ENCODE measurements around the gene UBE4B. TPM values are rescaled to one million over a fixed set of nuclear protein-coding genes. Genes with fewer than 3 reads are reported as not detected.
"Not testable (repeated sequence)": the region's sequence is repeated elsewhere in the genome, so short reads cannot be mapped to it uniquely, and the experiment has no call there.

The UBE4B gene
- polyA plus RNA-seq, 4 donors: 8.6 to 47.3 (median 19.8) TPM

DNA sequence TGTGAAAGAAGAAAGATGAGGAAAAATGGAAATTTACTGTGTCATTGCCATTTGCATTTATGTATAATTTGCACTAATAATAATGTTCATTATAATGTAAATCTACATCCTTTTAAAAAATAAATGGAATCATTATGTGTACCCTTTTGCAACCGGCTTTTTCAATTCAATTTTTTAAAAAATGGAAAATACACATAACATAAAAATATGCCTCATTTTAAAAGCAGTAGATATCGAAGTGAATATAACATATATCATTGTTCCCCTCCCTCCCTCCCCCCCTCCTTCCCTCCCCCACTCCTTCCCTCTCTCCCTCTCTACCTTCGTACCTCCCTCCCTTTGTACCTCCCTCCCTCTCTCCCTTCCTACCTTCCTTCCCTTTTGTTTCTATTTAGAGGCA, 33.0 kb downstream of the UBE4B start:
- whole genome bisulfite sequencing, 3 donors: 79 to 83% (median 82%) methylated on average over 3 of the region's 3 CpGs

DNA sequence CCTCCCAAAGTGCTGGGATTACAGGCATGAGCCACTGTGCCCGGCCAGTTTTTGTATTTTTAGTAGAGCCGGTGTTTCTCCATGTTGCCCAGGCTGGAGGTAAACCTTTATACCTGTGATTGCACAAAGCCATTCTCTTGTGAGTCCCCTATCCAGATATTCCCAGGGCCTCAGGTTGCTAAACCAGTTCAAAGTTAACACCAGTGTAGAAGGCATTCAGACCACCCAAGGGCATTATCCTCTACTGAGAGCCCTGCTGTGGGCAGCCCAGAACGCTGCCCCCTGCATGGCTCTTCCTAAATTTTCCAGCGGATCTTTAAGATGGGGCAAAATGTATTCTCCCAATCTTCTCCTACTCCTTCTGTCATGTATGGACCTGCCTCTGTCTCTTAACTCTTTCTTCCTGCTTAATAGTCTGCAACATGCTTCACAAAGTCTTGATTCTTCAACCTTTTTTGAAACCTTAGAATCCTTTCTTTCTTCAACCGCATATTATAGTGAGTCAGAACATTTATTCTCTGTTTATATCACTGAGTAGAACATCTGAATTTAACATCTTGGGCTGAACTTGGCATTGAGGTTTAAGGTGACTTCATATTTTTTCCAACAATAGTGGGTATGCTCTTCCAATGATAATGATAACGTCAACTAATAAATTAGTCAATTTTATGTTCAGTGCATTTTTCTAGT, 36.0 kb downstream of the UBE4B start:
- Histone ChIP-seq H3K4me1 (ENCODE audit: control insufficient read depth in 3 of 3, insufficient read depth in 2 of 3, low read depth in 1 of 3, low read length in 2 of 3) (peaks cover 0 to 3% (median 3%) of the 10 kb centered on the region in 3 donors), H3K27ac (ENCODE audit: low read depth in 1 of 3, low read length in 2 of 3) (no peak overlapping the region), H3K27me3 (ENCODE audit: control insufficient read depth in 3 of 3, insufficient read depth in 3 of 3, low read length in 3 of 3) (no peaks in the 10 kb centered on the region), H3K9me3 (ENCODE audit: control insufficient read depth in 2 of 2, insufficient read depth in 1 of 2, low read depth in 1 of 2, low read length in 1 of 2) (no peaks in the 10 kb centered on the region), H3K36me3 (ENCODE audit: control insufficient read depth in 3 of 3, insufficient read depth in 2 of 3, low read depth in 1 of 3, low read length in 3 of 3) (peaks cover 0 to 16% (median 4%) of the 10 kb centered on the region in 3 donors), H3K4me3 (ENCODE audit: low read depth in 1 of 3, low read length in 3 of 3) (no peak overlapping the region)
- FAIRE-seq (no peak), DNase-seq (no peak)
- WGBS, 3 donors: 91 to 97% (median 93%) methylated on average over 6 of the region's 6 CpGs

More for the DNA sequence above, 33.0 kb downstream of the UBE4B start:
- H3K9me3 ChIP-seq (ENCODE audit: control insufficient read depth in 2 of 2, insufficient read depth in 1 of 2, low read depth in 1 of 2, low read length in 1 of 2): no peaks in the 10 kb centered on the region
- FAIRE-seq: no peak
- H3K4me3 ChIP-seq (ENCODE audit: low read depth in 1 of 3, low read length in 3 of 3): no peak overlapping the region
- peaks cover 0 to 24% (median 3%) of the 10 kb centered on the region in 3 donors for H3K36me3 ChIP-seq (ENCODE audit: control insufficient read depth in 3 of 3, insufficient read depth in 2 of 3, low read depth in 1 of 3, low read length in 3 of 3)
- DNase-seq: no peak
- H3K27ac ChIP-seq (ENCODE audit: low read depth in 1 of 3, low read length in 2 of 3): no peak overlapping the region
- H3K4me1 ChIP-seq (ENCODE audit: control insufficient read depth in 3 of 3, insufficient read depth in 2 of 3, low read depth in 1 of 3, low read length in 2 of 3): peaks cover 0 to 3% (median 3%) of the 10 kb centered on the region in 3 donors
- H3K27me3 ChIP-seq (ENCODE audit: control insufficient read depth in 3 of 3, insufficient read depth in 3 of 3, low read length in 3 of 3): no peaks in the 10 kb centered on the region

DNA sequence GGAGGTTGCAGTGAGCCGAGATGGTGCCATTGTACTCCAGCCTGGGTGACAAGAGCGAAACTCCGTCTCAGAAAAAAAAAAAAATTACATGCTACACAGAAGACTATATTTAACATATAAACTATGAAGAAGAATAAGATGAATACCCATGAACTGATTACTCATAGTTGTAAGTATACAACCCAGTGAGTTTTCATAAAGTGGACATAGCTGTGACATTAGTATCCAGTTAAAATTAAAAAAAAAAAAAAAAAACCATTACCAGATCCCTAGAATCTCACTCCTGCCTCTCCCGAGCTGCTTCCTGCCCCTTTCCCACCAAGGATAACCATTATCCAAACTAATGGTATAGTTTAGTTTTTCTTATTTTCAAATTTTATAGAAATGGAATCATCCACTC, 37.4 kb downstream of the UBE4B start:
- Histone ChIP-seq H3K36me3 (ENCODE audit: control insufficient read depth in 3 of 3, insufficient read depth in 2 of 3, low read depth in 1 of 3, low read length in 3 of 3) (peaks cover 0 to 21% (median 4%) of the 10 kb centered on the region in 3 donors), H3K9me3 (ENCODE audit: control insufficient read depth in 2 of 2, insufficient read depth in 1 of 2, low read depth in 1 of 2, low read length in 1 of 2) (no peaks in the 10 kb centered on the region), H3K27me3 (ENCODE audit: control insufficient read depth in 3 of 3, insufficient read depth in 3 of 3, low read length in 3 of 3) (no peaks in the 10 kb centered on the region), H3K4me1 (ENCODE audit: control insufficient read depth in 3 of 3, insufficient read depth in 2 of 3, low read depth in 1 of 3, low read length in 2 of 3) (peaks cover 3 to 6% (median 3%) of the 10 kb centered on the region in 3 donors), H3K27ac (ENCODE audit: low read depth in 1 of 3, low read length in 2 of 3) (no peak overlapping the region), H3K4me3 (ENCODE audit: low read depth in 1 of 3, low read length in 3 of 3) (no peak overlapping the region)
- 95 to 96% (median 95%) methylated on average over 4 of the region's 4 CpGs for WGBS, 3 donors
- no peak for FAIRE-seq
- no peak for DNase-seq

DNA sequence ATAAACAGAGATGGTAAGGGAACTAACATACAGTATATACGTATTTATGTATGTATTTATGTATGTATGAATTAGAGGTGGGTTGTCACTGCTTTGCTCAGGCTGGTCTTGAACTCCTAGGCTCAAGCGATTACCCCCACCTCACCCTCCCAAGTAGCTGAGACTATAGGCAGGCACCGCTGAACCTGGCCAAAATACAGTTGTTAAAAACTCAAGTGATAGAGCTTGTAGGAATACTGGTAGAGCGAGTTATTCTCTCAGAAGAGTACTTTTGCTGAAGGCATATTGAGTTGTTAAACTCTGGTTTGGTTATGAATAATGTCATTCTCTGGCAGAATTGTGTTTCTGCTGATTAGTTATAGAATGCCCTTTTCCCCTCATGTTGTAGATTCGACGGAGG, 38.9 kb downstream of the UBE4B start:
- FAIRE-seq (no peak), DNase-seq (no peak)
- H3K27ac ChIP-seq (ENCODE audit: low read depth in 1 of 3, low read length in 2 of 3): no peak overlapping the region
- H3K4me1 ChIP-seq (ENCODE audit: control insufficient read depth in 3 of 3, insufficient read depth in 2 of 3, low read depth in 1 of 3, low read length in 2 of 3): peaks cover 0 to 3% (median 3%) of the 10 kb centered on the region in 3 donors
- WGBS, 3 donors: 83 to 92% (median 90%) methylated on average over 6 of the region's 6 CpGs
- H3K4me3 ChIP-seq (ENCODE audit: low read depth in 1 of 3, low read length in 3 of 3): no peak overlapping the region
- no peaks in the 10 kb centered on the region for H3K27me3 ChIP-seq (ENCODE audit: control insufficient read depth in 3 of 3, insufficient read depth in 3 of 3, low read length in 3 of 3)
- H3K9me3 ChIP-seq (ENCODE audit: control insufficient read depth in 2 of 2, insufficient read depth in 1 of 2, low read depth in 1 of 2, low read length in 1 of 2): no peaks in the 10 kb centered on the region
- H3K36me3 ChIP-seq (ENCODE audit: control insufficient read depth in 3 of 3, insufficient read depth in 2 of 3, low read depth in 1 of 3, low read length in 3 of 3): peaks cover 3 to 28% (median 4%) of the 10 kb centered on the region in 3 donors

DNA sequence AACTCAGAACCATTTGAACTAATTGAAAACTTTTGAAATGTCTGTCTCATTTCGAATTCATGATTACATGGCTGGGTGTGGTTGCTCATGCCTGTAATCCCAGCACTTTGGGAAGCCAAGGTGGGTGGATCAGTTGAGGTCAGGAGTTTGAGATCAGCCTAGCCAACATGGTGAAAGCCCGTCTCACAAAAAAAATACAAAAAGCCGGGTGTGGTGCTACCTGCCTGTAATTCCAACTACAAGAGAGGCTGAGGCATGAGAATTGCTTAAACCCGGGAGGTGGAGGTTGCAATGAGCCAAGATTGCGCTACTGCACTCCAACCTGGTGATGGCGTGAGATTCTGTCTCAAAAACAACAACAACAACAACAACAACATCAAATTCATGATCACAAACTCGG, 40.6 kb downstream of the UBE4B start:
- H3K27me3 ChIP-seq (ENCODE audit: control insufficient read depth in 3 of 3, insufficient read depth in 3 of 3, low read length in 3 of 3); DNase-seq; FAIRE-seq; H3K4me3 ChIP-seq (ENCODE audit: low read depth in 1 of 3, low read length in 3 of 3); H3K4me1 ChIP-seq (ENCODE audit: control insufficient read depth in 3 of 3, insufficient read depth in 2 of 3, low read depth in 1 of 3, low read length in 2 of 3); H3K27ac ChIP-seq (ENCODE audit: low read depth in 1 of 3, low read length in 2 of 3); H3K9me3 ChIP-seq (ENCODE audit: control insufficient read depth in 2 of 2, insufficient read depth in 1 of 2, low read depth in 1 of 2, low read length in 1 of 2): not testable (repeated sequence)
- 84 to 94% (median 92%) methylated on average over 7 of the region's 7 CpGs for WGBS, 3 donors
- H3K36me3 ChIP-seq (ENCODE audit: control insufficient read depth in 3 of 3, insufficient read depth in 2 of 3, low read depth in 1 of 3, low read length in 3 of 3): peaks cover 3 to 31% (median 4%) of the 10 kb centered on the region in 3 donors

DNA sequence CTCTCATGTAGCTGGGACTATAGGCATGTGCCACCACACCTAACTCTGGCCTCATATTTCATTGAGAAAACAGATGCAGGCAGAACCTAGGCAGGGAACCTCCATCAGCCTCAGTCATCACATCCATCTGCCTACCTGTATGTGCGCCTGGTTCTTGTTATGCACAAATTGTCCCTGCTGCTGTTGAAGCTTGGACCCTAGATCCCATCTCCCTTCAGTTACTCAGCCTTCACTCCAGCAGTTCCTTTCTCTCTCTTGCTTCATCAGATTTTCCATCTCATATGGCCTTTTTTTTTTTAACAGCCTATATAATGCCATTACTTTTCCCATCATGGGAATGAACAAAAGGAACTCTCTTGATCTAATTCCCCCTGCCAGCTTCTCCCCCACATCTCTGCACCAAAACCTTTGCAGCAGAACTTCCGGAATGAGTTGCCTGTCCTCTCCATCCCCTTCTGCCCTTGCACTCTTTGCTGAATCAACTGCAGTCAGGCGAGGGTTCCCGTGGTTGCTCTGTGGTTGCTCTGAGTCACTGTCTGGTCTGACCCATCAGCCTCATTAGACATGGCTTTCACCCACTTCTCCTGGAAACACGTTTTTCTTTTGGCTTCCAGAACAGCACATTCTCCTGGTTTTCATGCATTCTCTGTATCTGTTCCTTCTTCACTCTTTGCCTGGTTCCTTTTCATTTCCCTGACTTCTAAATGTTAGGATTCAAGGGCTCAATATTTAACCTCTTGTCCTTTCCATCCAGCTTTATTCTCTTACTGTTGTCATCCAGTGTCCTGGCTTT, 41.5 kb downstream of the UBE4B start:
- Histone ChIP-seq H3K36me3 (ENCODE audit: control insufficient read depth in 3 of 3, insufficient read depth in 2 of 3, low read depth in 1 of 3, low read length in 3 of 3) (peaks cover 3 to 31% (median 4%) of the 10 kb centered on the region in 3 donors), H3K27ac (ENCODE audit: low read depth in 1 of 3, low read length in 2 of 3) (no peak overlapping the region), H3K9me3 (ENCODE audit: control insufficient read depth in 2 of 2, insufficient read depth in 1 of 2, low read depth in 1 of 2, low read length in 1 of 2) (no peaks in the 10 kb centered on the region), H3K27me3 (ENCODE audit: control insufficient read depth in 3 of 3, insufficient read depth in 3 of 3, low read length in 3 of 3) (no peaks in the 10 kb centered on the region), H3K4me3 (ENCODE audit: low read depth in 1 of 3, low read length in 3 of 3) (no peak overlapping the region), H3K4me1 (ENCODE audit: control insufficient read depth in 3 of 3, insufficient read depth in 2 of 3, low read depth in 1 of 3, low read length in 2 of 3) (peaks cover 0 to 3% (median 3%) of the 10 kb centered on the region in 3 donors)
- FAIRE-seq (no peak), DNase-seq (peak; percentile 22 to 55)
- WGBS, 3 donors: 54 to 63% (median 56%) methylated on average over 5 of the region's 5 CpGs

DNA sequence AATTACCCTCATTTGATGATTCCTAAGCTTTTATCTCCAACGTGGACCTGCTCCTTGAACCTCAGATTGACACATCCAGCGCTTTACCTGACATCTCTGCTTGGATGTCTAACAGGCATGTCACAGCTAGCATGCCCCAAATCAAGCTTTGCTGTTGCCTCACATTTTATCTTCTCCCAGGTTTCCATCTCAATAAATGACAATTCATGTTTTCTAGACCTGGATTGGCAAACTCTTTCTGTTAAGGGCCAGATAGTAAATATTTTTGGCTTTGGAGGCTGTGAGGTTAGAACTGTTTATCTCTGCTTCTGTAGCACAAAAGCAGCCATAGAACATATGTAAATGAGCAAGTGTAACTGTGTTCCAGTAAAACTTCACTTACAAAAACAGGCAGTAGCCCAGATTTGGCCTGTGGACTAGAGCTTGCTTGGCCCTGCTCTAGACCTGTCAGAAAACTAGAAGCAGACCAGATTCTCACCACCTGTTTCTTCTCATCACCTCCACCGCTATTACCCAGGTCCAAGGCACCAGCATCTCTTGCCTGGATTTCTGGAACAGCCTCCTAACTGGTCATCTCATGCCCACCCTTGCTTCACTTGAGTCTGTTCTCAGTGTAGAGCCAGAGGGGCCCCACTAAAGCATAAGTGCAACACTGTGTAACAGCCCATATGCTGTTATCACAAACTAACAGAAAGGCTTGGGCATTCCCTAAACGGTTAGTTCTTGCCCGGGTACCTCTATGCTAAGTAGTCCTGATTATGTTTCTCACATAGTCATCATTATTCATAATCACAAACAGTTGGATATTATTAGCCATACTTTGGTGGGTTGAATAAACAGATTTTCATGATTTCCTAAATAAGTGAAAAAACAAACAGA, 42.3 kb downstream of the UBE4B start:
- FAIRE-seq: no peak
- WGBS, 3 donors: 64 to 72% (median 66%) methylated on average over 5 of the region's 5 CpGs
- Histone ChIP-seq H3K36me3 (ENCODE audit: control insufficient read depth in 3 of 3, insufficient read depth in 2 of 3, low read depth in 1 of 3, low read length in 3 of 3) (peaks cover 3 to 31% (median 4%) of the 10 kb centered on the region in 3 donors), H3K9me3 (ENCODE audit: control insufficient read depth in 2 of 2, insufficient read depth in 1 of 2, low read depth in 1 of 2, low read length in 1 of 2) (no peaks in the 10 kb centered on the region), H3K27me3 (ENCODE audit: control insufficient read depth in 3 of 3, insufficient read depth in 3 of 3, low read length in 3 of 3) (no peaks in the 10 kb centered on the region), H3K4me3 (ENCODE audit: low read depth in 1 of 3, low read length in 3 of 3) (no peak overlapping the region), H3K4me1 (ENCODE audit: control insufficient read depth in 3 of 3, insufficient read depth in 2 of 3, low read depth in 1 of 3, low read length in 2 of 3) (peaks cover 0 to 3% (median 3%) of the 10 kb centered on the region in 3 donors), H3K27ac (ENCODE audit: low read depth in 1 of 3, low read length in 2 of 3) (no peak overlapping the region)
- DNase-seq: peak; percentile 33 to 35

DNA sequence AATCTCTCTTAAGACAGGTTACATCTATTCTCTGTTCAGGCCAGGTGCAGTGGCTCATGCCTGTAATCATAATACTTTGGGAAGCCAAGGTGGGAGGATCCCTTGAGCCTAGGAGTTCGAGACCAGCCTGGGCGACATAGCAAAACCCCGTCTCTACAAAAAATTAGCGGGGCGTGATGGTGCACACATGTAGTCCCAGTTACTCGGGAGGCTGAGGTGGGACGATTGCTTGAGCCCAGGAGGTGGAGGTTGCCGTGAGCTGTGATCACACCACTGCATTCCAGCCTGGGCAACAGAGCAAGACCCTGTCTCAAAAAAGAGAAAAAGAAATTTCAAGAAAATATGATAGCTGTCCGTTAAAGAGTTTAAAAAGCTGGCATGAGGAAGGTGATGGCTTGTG, 43.0 kb downstream of the UBE4B start:
- H3K27me3 ChIP-seq (ENCODE audit: control insufficient read depth in 3 of 3, insufficient read depth in 3 of 3, low read length in 3 of 3): no peaks in the 10 kb centered on the region
- peaks cover 3 to 32% (median 4%) of the 10 kb centered on the region in 3 donors for H3K36me3 ChIP-seq (ENCODE audit: control insufficient read depth in 3 of 3, insufficient read depth in 2 of 3, low read depth in 1 of 3, low read length in 3 of 3)
- FAIRE-seq (no peak), DNase-seq (no peak)
- 97 to 99% (median 97%) methylated on average over 9 of the region's 9 CpGs for WGBS, 3 donors
- no peak overlapping the region for H3K4me3 ChIP-seq (ENCODE audit: low read depth in 1 of 3, low read length in 3 of 3)
- H3K9me3 ChIP-seq (ENCODE audit: control insufficient read depth in 2 of 2, insufficient read depth in 1 of 2, low read depth in 1 of 2, low read length in 1 of 2): no peaks in the 10 kb centered on the region
- H3K27ac ChIP-seq (ENCODE audit: low read depth in 1 of 3, low read length in 2 of 3): no peak overlapping the region
- H3K4me1 ChIP-seq (ENCODE audit: control insufficient read depth in 3 of 3, insufficient read depth in 2 of 3, low read depth in 1 of 3, low read length in 2 of 3): peaks cover 0 to 3% (median 3%) of the 10 kb centered on the region in 3 donors

Data from small intestine (tissue), 7 donors.